AG04450 (cell line): ENCODE data around the gene OSMR. TPM values are rescaled to one million over a fixed set of nuclear protein-coding genes. Genes with fewer than 3 reads are reported as not detected.

Source experiments
- CTCF ChIA-PET: fragments of 300-600, 350-600 bp; formaldehyde crosslinking; extraction: SDS; loops from one replicate; lab custom pipeline; 2022; ENCODE audit warnings: antibody characterized with exemption, inconsistent platforms; lab: Charles Lee
- POLR2A ChIA-PET: fragments of 350-600 bp; formaldehyde crosslinking; extraction: SDS; loops from one replicate; lab custom pipeline; 2021; ENCODE audit warnings: antibody characterized with exemption, inconsistent platforms; lab: Yijun Ruan, JAX
- DNase-seq: peaks from one replicate; pipeline ENCODE4 v3.0.0-alpha.2; 2011; ENCODE audit warnings: low read depth, low spot score
- H3K27ac ChIP-seq: one replicate; pipeline ENCODE4 v1.5.1; 2012; ENCODE audit warnings: low read depth, low read length, control low read depth
- H3K27me3 ChIP-seq: one replicate; pipeline ENCODE4 v1.6.0; 2012; ENCODE audit warnings: low read length; ENCODE audit not compliant: control insufficient read depth, insufficient read depth
- H3K4me3 ChIP-seq: 2 replicates; pipeline ENCODE4 v1.5.1; 2011; ENCODE audit warnings: mild to moderate bottlenecking, low read depth, low read length, control low read depth
- H3K9me3 ChIP-seq: 2 replicates; pipeline ENCODE4 v1.5.1; 2012; ENCODE audit warnings: low read length; ENCODE audit not compliant: control insufficient read depth, insufficient read depth
- CTCF ChIP-seq: IDR thresholded peaks from 2 replicates; pipeline ENCODE4 v1.5.1; 2011; ENCODE audit warnings: low read depth, low read length, control low read depth, inconsistent platforms
- polyA plus RNA-seq: library from polyadenylated mRNA; depleted of rRNA; stranded (reverse); fragments of >200 nt; gene quantifications from 2 replicates; pipeline ENCODE4 v1.2.3, GENCODE V29; 2011

Gene OSMR
- polyA plus RNA-seq, 1 experiment: 100 TPM

- H3K27me3 ChIP-seq: no peaks in the 10 kb centered on the region
- no peaks in the 10 kb centered on the region for H3K9me3 ChIP-seq
- no peak overlapping the region for H3K27ac ChIP-seq
- ChIA-PET CTCF (interaction anchor here (1.5 kb wide), 1 partner anchor 9 kb away, joined by 5 read pairs; no protein-coding TSS in a partner anchor), POLR2A (no interaction called here)
- no peak for DNase-seq
- TF ChIP-seq CTCF: no peak
- H3K4me3 ChIP-seq: no peak overlapping the region
Observed at GRCh38 chr5:38913714-38914113, 67.9 kb downstream of the OSMR start.

GRCh38 chr5:38916802-38917201 lies 71.0 kb downstream of the OSMR start:
- ChIA-PET POLR2A (no interaction called here), CTCF (no interaction called here)
- DNase-seq: no peak

GRCh38 chr5:38921174-38921573 lies 75.4 kb downstream of the OSMR start:
- no peaks in the 10 kb centered on the region for H3K9me3 ChIP-seq
- H3K27me3 ChIP-seq: no peaks in the 10 kb centered on the region
- no peak for TF ChIP-seq CTCF
- no peak overlapping the region for H3K27ac ChIP-seq
- POLR2A ChIA-PET: no interaction called here
- CTCF ChIA-PET: interaction anchor here (0.6 to 1.6 kb wide), 11 partner anchors 16 to 501 kb away, joined by 3 to 9 read pairs (median 4); no protein-coding TSS in a partner anchor
- no peak for DNase-seq
- no peak overlapping the region for H3K4me3 ChIP-seq

More at GRCh38 chr5:38916802-38917201, 71.0 kb downstream of the OSMR start:
- Histone ChIP-seq H3K4me3 (no peak overlapping the region), H3K27ac (no peak overlapping the region), H3K9me3 (no peaks in the 10 kb centered on the region), H3K27me3 (no peaks in the 10 kb centered on the region)
- no peak for TF ChIP-seq CTCF

GRCh38 chr5:38922199-38922598 lies 76.4 kb downstream of the OSMR start:
- H3K27ac ChIP-seq: no peak overlapping the region
- TF ChIP-seq CTCF: peak; percentile 73
- ChIA-PET POLR2A (no interaction called here), CTCF (interaction anchor here (0.6 to 1.6 kb wide), 14 partner anchors 9 to 502 kb away, joined by 3 to 9 read pairs (median 4); no protein-coding TSS in a partner anchor)
- no peak overlapping the region for H3K4me3 ChIP-seq
- no peaks in the 10 kb centered on the region for H3K9me3 ChIP-seq
- peak; percentile 6 for DNase-seq
- H3K27me3 ChIP-seq: no peaks in the 10 kb centered on the region

- ChIA-PET CTCF (interaction anchor here (0.5 to 1.6 kb wide), 6 partner anchors 10 to 503 kb away, joined by 3 to 7 read pairs (median 5); no protein-coding TSS in a partner anchor), POLR2A (no interaction called here)
- Histone ChIP-seq H3K9me3 (no peaks in the 10 kb centered on the region), H3K4me3 (no peak overlapping the region), H3K27ac (no peak overlapping the region), H3K27me3 (no peaks in the 10 kb centered on the region)
- no peak for DNase-seq
- TF ChIP-seq CTCF: no peak
Observed at GRCh38 chr5:38923661-38924451, 78.0 kb downstream of the OSMR start.
